Lower leg skin (tissue), 3 donors: Measurements from ENCODE around the gene KLF14.

ENCODE experiments used
- POLR2A ChIP-seq, 2 donors: fragments of 450-650 bp; IDR thresholded peaks; one replicate each; pipeline ENCODE4 v1.6.1; 2016 to 2017; ENCODE audit warnings: antibody characterized with exemption in 2 of 2, mild to moderate bottlenecking in 1 of 2, moderate library complexity in 1 of 2
- TF ChIP-seq, protein P1 (sequence below), 3 donors: fragments of 450-650 bp; IDR thresholded peaks; one replicate each; pipeline ENCODE4 v1.5.1; 2016; ENCODE audit warnings: antibody characterized with exemption in 3 of 3, mild to moderate bottlenecking in 3 of 3, moderate library complexity in 2 of 3

DNA sequence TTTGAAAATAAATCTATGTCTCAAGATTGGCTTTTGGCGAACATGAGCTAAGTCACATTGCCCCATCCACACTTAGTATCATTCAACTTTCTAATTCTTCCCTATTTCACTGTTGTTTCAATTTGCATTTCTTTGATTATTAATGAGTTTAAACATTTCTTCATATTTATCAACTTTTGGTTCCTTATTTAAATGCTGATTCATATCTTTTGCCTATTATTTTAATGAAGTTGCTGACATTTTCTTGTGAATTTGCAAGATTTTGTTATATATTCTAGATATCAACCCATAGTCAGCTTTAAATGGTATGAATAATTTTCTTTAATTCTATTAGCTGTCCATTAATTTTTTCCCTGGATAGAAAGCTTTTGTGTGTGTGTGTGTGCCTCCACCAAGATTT lies 33.2 kb downstream of the KLF14 start:
- TF ChIP-seq, protein P1, sequence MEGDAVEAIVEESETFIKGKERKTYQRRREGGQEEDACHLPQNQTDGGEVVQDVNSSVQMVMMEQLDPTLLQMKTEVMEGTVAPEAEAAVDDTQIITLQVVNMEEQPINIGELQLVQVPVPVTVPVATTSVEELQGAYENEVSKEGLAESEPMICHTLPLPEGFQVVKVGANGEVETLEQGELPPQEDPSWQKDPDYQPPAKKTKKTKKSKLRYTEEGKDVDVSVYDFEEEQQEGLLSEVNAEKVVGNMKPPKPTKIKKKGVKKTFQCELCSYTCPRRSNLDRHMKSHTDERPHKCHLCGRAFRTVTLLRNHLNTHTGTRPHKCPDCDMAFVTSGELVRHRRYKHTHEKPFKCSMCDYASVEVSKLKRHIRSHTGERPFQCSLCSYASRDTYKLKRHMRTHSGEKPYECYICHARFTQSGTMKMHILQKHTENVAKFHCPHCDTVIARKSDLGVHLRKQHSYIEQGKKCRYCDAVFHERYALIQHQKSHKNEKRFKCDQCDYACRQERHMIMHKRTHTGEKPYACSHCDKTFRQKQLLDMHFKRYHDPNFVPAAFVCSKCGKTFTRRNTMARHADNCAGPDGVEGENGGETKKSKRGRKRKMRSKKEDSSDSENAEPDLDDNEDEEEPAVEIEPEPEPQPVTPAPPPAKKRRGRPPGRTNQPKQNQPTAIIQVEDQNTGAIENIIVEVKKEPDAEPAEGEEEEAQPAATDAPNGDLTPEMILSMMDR (IDR thresholded peaks at IDR 0.05), result no peak
- no peak for TF ChIP-seq POLR2A (IDR thresholded peaks at IDR 0.05)
